HCT116 (cell line): ENCODE measurements around the gene PPP1R13L. TPM values are rescaled to one million over a fixed set of nuclear protein-coding genes. Genes with fewer than 3 reads are reported as not detected.

ENCODE experiments used
- ATAC-seq: fragments of 200-7000 bp; cut with Tn5 transposase; 2 replicates; pipeline ENCODE4 v1.9.1; 2020; ENCODE audit warnings: mild to moderate bottlenecking, moderate library complexity
- BruUV-seq: library from RNA; stranded (reverse); fragments of 400-500 nt; replicated peaks from 2 replicates; lab custom pipeline; 2021; lab: Mats Ljungman, UMichigan
- CTCF ChIA-PET: fragments of 300-600 bp; sonication (Branson Sonifier 250); formaldehyde crosslinking; loops from one replicate; lab custom pipeline; 2021; ENCODE audit warnings: antibody characterized with exemption; lab: Charles Lee
- POLR2A ChIA-PET: fragments of 300-600, 350-600 bp; sonication (Branson Sonifier 250); formaldehyde crosslinking; loops from one replicate; lab custom pipeline; 2021; ENCODE audit warnings: antibody characterized with exemption; lab: Charles Lee
- RAD21 ChIA-PET, 2 experiments: fragments of 300-600 bp; sonication (Branson Sonifier 250); formaldehyde crosslinking; loops; one replicate each; lab custom pipeline; 2023; ENCODE audit warnings: low total read pairs in 2 of 2; ENCODE audit not compliant: uncharacterized antibody in 2 of 2, unreplicated experiment in 2 of 2, low non-redundant PET in 1 of 2; lab: Charles Lee
- DNase-seq: peaks from one replicate; pipeline ENCODE4 v3.0.0-alpha.2; 2010; ENCODE audit warnings: low read depth, low spot score
- H2AFZ ChIP-seq: fragments of 200-600 bp; shearing (Covaris generic), sonication (generic); 2 replicates; pipeline ENCODE4 v1.6.1; 2017; ENCODE audit warnings: low read depth, mixed run types, mixed read lengths, antibody characterized with exemption, low read length; ENCODE audit not compliant: poor library complexity, severe bottlenecking
- H3K27ac ChIP-seq: 2 replicates; pipeline ENCODE4 v1.5.1; 2012; ENCODE audit warnings: low read depth, low read length
- H3K27me3 ChIP-seq: fragments of 200-600 bp; sonication (generic); 2 replicates; pipeline ENCODE4 v1.6.1; 2016; ENCODE audit warnings: mixed run types, low read length, mixed read lengths; ENCODE audit not compliant: insufficient read depth
- H3K36me3 ChIP-seq, 2 experiments: fragments of 200-500 bp in 1 of 2; fragments of 200-600 bp in 1 of 2; sonication (Bioruptor generic) in 1 of 2; sonication (generic) in 1 of 2; 2 replicates each; pipeline versions ENCODE4 v1.5.1 to v1.6.1; 2014 to 2016; ENCODE audit warnings: low read length in 2 of 2, inconsistent platforms in 1 of 2, mixed read lengths in 1 of 2, mixed run types in 1 of 2; ENCODE audit not compliant: insufficient read depth in 2 of 2, control insufficient read depth in 1 of 2
- H3K4me1 ChIP-seq, 2 experiments: fragments of 200-600 bp in 1 of 2; sonication (generic) in 1 of 2; 2 replicates each; pipeline versions ENCODE4 v1.5.1 to v1.6.1; 2012 to 2017; ENCODE audit warnings: low read length in 2 of 2, inconsistent platforms in 1 of 2, mild to moderate bottlenecking in 1 of 2, mixed read lengths in 1 of 2, mixed run types in 1 of 2, moderate library complexity in 1 of 2; ENCODE audit not compliant: insufficient read depth in 2 of 2, control insufficient read depth in 1 of 2
- H3K4me2 ChIP-seq: fragments of 200-600 bp; sonication (generic); 2 replicates; pipeline ENCODE4 v1.6.1; 2017; ENCODE audit warnings: mixed run types, low read length, mixed read lengths
- H3K4me3 ChIP-seq, 2 experiments: fragments of 200-600 bp in 1 of 2; sonication (generic) in 1 of 2; replicated peaks in 1 of 2; 2 replicates each; pipeline ENCODE4 v1.5.1; 2011 to 2016; ENCODE audit warnings: low read length in 2 of 2, control low read depth in 1 of 2, low read depth in 1 of 2, mild to moderate bottlenecking in 1 of 2, mixed read lengths in 1 of 2, mixed run types in 1 of 2
- H3K79me2 ChIP-seq: fragments of 200-600 bp; sonication (generic); 2 replicates; pipeline ENCODE4 v1.6.1; 2017; ENCODE audit warnings: mild to moderate bottlenecking, mixed run types, low read length, moderate library complexity, mixed read lengths; ENCODE audit not compliant: insufficient read depth
- H3K9ac ChIP-seq: fragments of 200-600 bp; sonication (generic); 2 replicates; pipeline ENCODE4 v1.6.1; 2016; ENCODE audit warnings: low read length, mixed read lengths
- H3K9me2 ChIP-seq: fragments of 200-600 bp; sonication (generic), shearing (Covaris generic); 2 replicates; pipeline ENCODE4 v1.6.1; 2017; ENCODE audit warnings: mixed run types, mild to moderate bottlenecking, moderate library complexity; ENCODE audit not compliant: insufficient read depth
- H3K9me3 ChIP-seq, 2 experiments: fragments of 200-500 bp in 1 of 2; fragments of 200-600 bp in 1 of 2; sonication (Bioruptor generic) in 1 of 2; sonication (generic) in 1 of 2; 2 replicates each; pipeline ENCODE4 v1.6.1; 2014 to 2017; ENCODE audit warnings: low read length in 2 of 2, mixed read lengths in 2 of 2, inconsistent platforms in 1 of 2, low read depth in 1 of 2, mild to moderate bottlenecking in 1 of 2, mixed run types in 1 of 2, moderate library complexity in 1 of 2; ENCODE audit not compliant: control insufficient read depth in 1 of 2, insufficient read depth in 1 of 2
- H4K20me1 ChIP-seq: fragments of 200-600 bp; sonication (generic), shearing (Covaris generic); 2 replicates; pipeline ENCODE4 v1.6.1; 2017; ENCODE audit warnings: mixed run types, mild to moderate bottlenecking, moderate library complexity; ENCODE audit not compliant: insufficient read depth
- ATF3 ChIP-seq: IDR thresholded peaks from 2 replicates; pipeline ENCODE4 v1.6.1; 2012
- CBX3 ChIP-seq: IDR thresholded peaks from 2 replicates; pipeline ENCODE4 v1.6.1; 2012; ENCODE audit warnings: low read depth
- CTCF ChIP-seq, 3 experiments: fragments of 200-600 bp in 1 of 3; sonication (generic) in 1 of 3; IDR thresholded peaks in 2 of 3; conservative IDR thresholded peaks in 1 of 3; 2 replicates each; pipeline ENCODE4 v1.5.1; 2012 to 2017; ENCODE audit warnings: low read depth in 2 of 3, low read length in 2 of 3, antibody characterized with exemption in 1 of 3, borderline replicate concordance in 1 of 3, control low read depth in 1 of 3, mild to moderate bottlenecking in 1 of 3, mixed read lengths in 1 of 3, mixed run types in 1 of 3, moderate library complexity in 1 of 3; ENCODE audit not compliant: insufficient read depth in 1 of 3
- EGR1 ChIP-seq: IDR thresholded peaks from 2 replicates; pipeline ENCODE4 v1.6.1; 2012; ENCODE audit warnings: low read depth
- EZH2 ChIP-seq: fragments of 200-600 bp; sonication (generic); IDR thresholded peaks from 2 replicates; pipeline ENCODE4 v1.6.1; 2017; ENCODE audit warnings: antibody characterized with exemption, mixed run types
- EZH2phosphoT487 ChIP-seq: fragments of 200-600 bp; IDR thresholded peaks from 2 replicates; pipeline ENCODE4 v1.6.1; 2018; ENCODE audit warnings: antibody characterized with exemption, borderline replicate concordance
- JUND ChIP-seq: IDR thresholded peaks from 2 replicates; pipeline ENCODE4 v1.6.1; 2012
- MAX ChIP-seq: IDR thresholded peaks from 2 replicates; pipeline ENCODE4 v1.6.1; 2012
- POLR2AphosphoS5 ChIP-seq: IDR thresholded peaks from 2 replicates; pipeline ENCODE4 v1.6.1; 2011; ENCODE audit warnings: mild to moderate bottlenecking, low read depth, low read length, moderate library complexity
- RAD21 ChIP-seq: IDR thresholded peaks from 2 replicates; pipeline ENCODE4 v1.6.1; 2012; ENCODE audit warnings: low read depth, mild to moderate bottlenecking
- REST ChIP-seq: IDR thresholded peaks from 2 replicates; pipeline ENCODE4 v1.6.1; 2012; ENCODE audit warnings: low read depth
- SIN3A ChIP-seq: IDR thresholded peaks from 2 replicates; pipeline ENCODE4 v1.6.1; 2012; ENCODE audit warnings: low read depth
- SP1 ChIP-seq: IDR thresholded peaks from 2 replicates; pipeline ENCODE4 v1.6.1; 2012; ENCODE audit warnings: low read depth
- TCF7L2 ChIP-seq: IDR thresholded peaks from 2 replicates; pipeline ENCODE4 v1.7.0; 2011; ENCODE audit warnings: borderline replicate concordance, inconsistent platforms; ENCODE audit not compliant: insufficient read depth, insufficient read length; ENCODE audit errors: extremely low read depth
- intact Hi-C: fragments of 100-400 bp; cut with micrococcal nuclease; formaldehyde crosslinking; loops from 2 replicates; pipeline ENCODE4 v1.10.0; 2022
- total RNA-seq: library from RNA; stranded (reverse); gene quantifications from one replicate; pipeline ENCODE4 v1.2.1, GENCODE V29; 2021; ENCODE audit not compliant: unreplicated experiment

PPP1R13L gene
- total RNA-seq, 1 experiment from 2014 or later = 89.1 TPM

- Histone ChIP-seq H3K4me1 (peaks cover 39 to 68% of the 10 kb centered on the region in 2 experiments), H3K9me3 (peaks cover 0 to 4% of the 10 kb centered on the region in 2 experiments; a peak in 1 of 4 replicates), H3K27ac (no peak overlapping the region), H3K36me3 (no peaks in the 10 kb centered on the region), H3K4me2 (no peak overlapping the region), H3K79me2 (no peaks in the 10 kb centered on the region), H3K27me3 (no peaks in the 10 kb centered on the region), H3K9me2 (no peaks in the 10 kb centered on the region), H3K4me3 (no peak overlapping the region), H4K20me1 (no peaks in the 10 kb centered on the region), H3K9ac (no peak overlapping the region), H2AFZ (no peak overlapping the region)
- ATAC-seq (no peak), DNase-seq (no peak)
- POLR2A ChIA-PET = no interaction called here
- BruUV-seq = no TSS peak
- RAD21 ChIA-PET = no interaction called here
- intact Hi-C loops = no loop called here
- TF ChIP-seq REST = no peak
- TF ChIP-seq CBX3 = no peak
- TF ChIP-seq RAD21 = no peak
- TF ChIP-seq MAX = no peak
- no peak for TF ChIP-seq ATF3
- no peak for TF ChIP-seq CTCF (IDR thresholded peaks at IDR 0.05 in 2 of 3, conservative IDR thresholded peaks at IDR 0.05 in 1 of 3; ENCODE audit: borderline replicate concordance in 1 of 3, insufficient read depth in 1 of 3, low read depth in 2 of 3, low read length in 2 of 3)
- TF ChIP-seq SIN3A = no peak
- no peak for TF ChIP-seq POLR2AphosphoS5
- no peak for TF ChIP-seq JUND
- no peak for TF ChIP-seq EZH2phosphoT487
- no peak for TF ChIP-seq EZH2
- TF ChIP-seq EGR1 = no peak
- TF ChIP-seq SP1 = no peak
- TF ChIP-seq TCF7L2 = no peak
- CTCF ChIA-PET = interaction anchor here (0.7 to 3.7 kb wide), 3 partner anchors 8 to 43 kb away, joined by 3 to 10 read pairs (median 5); no protein-coding TSS in a partner anchor
These were observed 42.1 kb upstream of the PPP1R13L start for GRCh38 chr19:45446944-45447343.
